ENCODE measurements around the gene SEMA5B.

The SEMA5B gene

GRCh38 chr3:122952520-122952919, 75.0 kb downstream of the SEMA5B start (continued):
- TF ChIP-seq ZNF518A (tag by site-specific recombination; conservative IDR thresholded peaks at IDR 0.05; ENCODE audit: low read depth) (no peak), ZNF24 (tag by site-specific recombination; IDR thresholded peaks at IDR 0.05) (no peak), GLI2 (tag by site-specific recombination; IDR thresholded peaks at IDR 0.05; ENCODE audit: borderline replicate concordance, low read depth) (no peak), ZNF658 (tag by site-specific recombination; IDR thresholded peaks at IDR 0.05) (no peak), KLF10 (tag by site-specific recombination; IDR thresholded peaks at IDR 0.05) (no peak), SP7 (tag by site-specific recombination; IDR thresholded peaks at IDR 0.05) (no peak), ZBTB6 (tag by site-specific recombination; IDR thresholded peaks at IDR 0.05) (no peak), SCRT1 (tag by site-specific recombination; IDR thresholded peaks at IDR 0.05; ENCODE audit: borderline replicate concordance) (no peak), ZNF394 (tag by site-specific recombination; IDR thresholded peaks at IDR 0.05; ENCODE audit: borderline replicate concordance) (no peak)

- Histone ChIP-seq H3K4me3 (ENCODE audit: low read depth, low read length) (no peak overlapping the region), H3K36me3 (ENCODE audit: control insufficient read depth in 2 of 2, insufficient read depth in 1 of 2, low read length in 2 of 2) (no peaks in the 10 kb centered on the region), H3K4me1 (ENCODE audit: control insufficient read depth, insufficient read depth, low read length) (no peaks in the 10 kb centered on the region), H3K27ac (ENCODE audit: extremely low read depth, low read depth, low read length) (no peak overlapping the region), H3K9me3 (ENCODE audit: control insufficient read depth, insufficient read depth, low read depth, low read length) (no peaks in the 10 kb centered on the region)
- POLR2A ChIA-PET: no interaction called here
- CTCF ChIA-PET: interaction anchor here (0.5 to 1.3 kb wide), 8 partner anchors 10 to 428 kb away, joined by 3 to 9 read pairs (median 3); partner anchors contain the start of gene SEMA5B
- no peak for TF ChIP-seq ZNF701 (tag by site-specific recombination; IDR thresholded peaks at IDR 0.05)
- peak; percentile 95 for TF ChIP-seq ZIC2 (tag by site-specific recombination; IDR thresholded peaks at IDR 0.05)
- peak; percentile 27; the same call in 1 of the 2 replicates for TF ChIP-seq CTCF (tag by site-specific recombination; IDR thresholded peaks at IDR 0.05)
- TF ChIP-seq PATZ1 (tag by site-specific recombination; IDR thresholded peaks at IDR 0.05): no peak
- no peak for TF ChIP-seq ZBTB44 (tag by site-specific recombination; IDR thresholded peaks at IDR 0.05)
- TF ChIP-seq ZNF18 (tag by site-specific recombination; IDR thresholded peaks at IDR 0.05): no peak
- TF ChIP-seq AEBP2 (tag by site-specific recombination; IDR thresholded peaks at IDR 0.05; ENCODE audit: borderline replicate concordance): no peak
- TF ChIP-seq GLIS1 (tag by site-specific recombination; IDR thresholded peaks at IDR 0.05): peak; percentile 67
- no peak for TF ChIP-seq ZNF596 (tag by site-specific recombination; IDR thresholded peaks at IDR 0.05)
- no peak for TF ChIP-seq ZBTB20 (tag by site-specific recombination; IDR thresholded peaks at IDR 0.05)
- TF ChIP-seq ZNF513 (tag by site-specific recombination; IDR thresholded peaks at IDR 0.05): no peak
Measured at GRCh38 chr3:122948408-122948807, 79.2 kb downstream of the SEMA5B start.

Data from HEK293 (cell line).